ENCODE data around the gene SRRM2.
"Not testable (repeated sequence)": the region's sequence is repeated elsewhere in the genome, so short reads cannot be mapped to it uniquely, and the experiment has no call there.

SRRM2 gene

DNA sequence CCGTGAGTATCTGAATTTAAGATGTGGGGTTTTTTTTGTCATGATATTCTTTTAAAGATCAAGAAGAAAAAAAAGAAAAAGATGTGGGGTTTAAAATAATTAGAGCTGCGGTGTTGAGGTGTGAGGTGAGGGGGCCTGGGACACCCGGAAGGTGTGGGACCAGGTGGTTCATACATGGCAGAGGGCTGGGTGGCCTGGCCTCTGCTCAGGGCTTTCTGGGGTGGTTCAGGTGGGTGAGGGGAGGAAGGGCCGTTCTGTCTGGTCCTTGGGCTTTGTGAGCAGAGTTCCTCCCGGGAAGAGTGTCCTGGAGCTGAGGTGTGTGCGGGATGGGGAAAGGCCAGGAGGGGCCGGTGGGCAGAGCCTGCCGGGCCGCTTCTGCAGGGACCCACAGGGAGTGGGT, 37.4 kb upstream of the SRRM2 start:
- no peak for DNase-seq (ENCODE audit: low spot score)

- DNase-seq (ENCODE audit: low spot score): peak; percentile 86
These were observed 36.9 kb upstream of the SRRM2 start for GRCh38 chr16:2715519-2715918.

DNA sequence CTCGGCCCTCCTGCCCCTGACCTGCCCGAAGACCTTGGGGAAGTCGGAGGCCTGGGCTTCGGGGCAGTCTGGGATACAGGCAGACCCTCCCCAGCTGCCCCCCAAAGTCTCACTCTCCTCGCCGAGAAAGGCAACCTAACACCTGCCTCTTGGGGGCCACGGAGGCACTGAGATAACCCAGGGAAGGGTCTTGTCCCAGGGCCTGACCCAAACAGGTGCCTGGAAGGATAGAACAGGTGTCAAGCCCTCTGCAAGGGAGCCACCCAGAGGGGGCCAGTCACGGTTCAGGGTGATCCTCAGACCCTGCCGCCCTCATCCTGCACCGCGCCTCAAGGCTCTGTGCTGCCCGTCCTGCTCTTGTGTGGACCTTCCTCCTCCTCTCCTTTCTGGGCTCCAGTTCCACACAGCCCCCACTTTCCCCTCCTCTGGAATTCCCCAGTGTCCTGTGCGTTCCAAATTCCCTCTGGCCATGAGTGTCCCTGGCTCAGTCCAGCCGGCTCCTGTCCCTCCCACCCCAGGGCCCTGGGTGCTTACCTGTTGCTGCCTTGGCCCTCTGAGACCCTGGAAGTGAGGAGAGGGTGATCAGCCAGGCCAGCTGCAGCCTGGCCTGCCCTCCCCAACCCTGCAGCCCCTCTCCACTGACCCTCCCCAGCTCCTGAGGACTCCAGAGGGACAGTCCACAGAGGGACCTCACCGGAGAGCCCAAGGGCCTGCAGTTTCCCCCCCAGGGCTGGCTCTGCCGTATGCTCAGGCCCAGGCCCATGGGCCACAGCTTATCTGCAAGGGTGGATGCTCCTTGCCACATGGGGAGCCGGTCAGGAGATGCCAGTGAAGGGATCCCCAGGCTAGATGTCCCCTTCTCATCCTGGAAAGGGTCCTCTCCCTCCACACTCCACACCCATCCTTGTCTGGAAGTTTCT, 36.2 kb upstream of the SRRM2 start:
- no peak for DNase-seq (ENCODE audit: low spot score)

DNA sequence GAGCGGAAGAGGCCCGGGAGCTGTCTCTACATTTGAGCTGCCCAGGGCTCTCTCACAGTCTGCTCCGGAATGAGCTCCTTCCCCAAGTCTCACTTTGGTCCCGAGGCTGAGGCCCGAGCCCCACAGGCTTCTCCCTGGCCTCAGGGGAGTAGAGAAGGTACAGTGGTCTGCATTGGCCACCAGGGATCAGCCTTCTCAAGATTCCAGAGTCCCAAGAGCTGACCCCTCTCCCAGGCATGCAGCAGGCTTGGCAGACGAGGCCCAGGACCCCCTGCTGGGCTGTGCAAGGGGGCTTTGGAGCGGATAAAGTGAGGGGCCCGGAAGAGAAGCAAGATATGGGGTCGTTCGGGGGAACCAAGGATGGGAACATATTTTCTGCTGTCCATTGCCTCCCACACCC, 35.5 kb upstream of the SRRM2 start:
- no peak for DNase-seq (ENCODE audit: low spot score)

- DNase-seq (ENCODE audit: low spot score): no peak
These were observed 34.8 kb upstream of the SRRM2 start for GRCh38 chr16:2717383-2718263.

- no peak for DNase-seq (ENCODE audit: low spot score)
These were observed 32.9 kb upstream of the SRRM2 start for GRCh38 chr16:2719328-2720063.

GRCh38 chr16:2720064-2720457, 32.4 kb upstream of the SRRM2 start, which contains the start of gene PRSS27:
PRSS27 (minus strand) TSS chr16:2720224; CDS start chr16:2720160, 64 bp downstream.
- no peak for DNase-seq (ENCODE audit: low spot score)

DNA sequence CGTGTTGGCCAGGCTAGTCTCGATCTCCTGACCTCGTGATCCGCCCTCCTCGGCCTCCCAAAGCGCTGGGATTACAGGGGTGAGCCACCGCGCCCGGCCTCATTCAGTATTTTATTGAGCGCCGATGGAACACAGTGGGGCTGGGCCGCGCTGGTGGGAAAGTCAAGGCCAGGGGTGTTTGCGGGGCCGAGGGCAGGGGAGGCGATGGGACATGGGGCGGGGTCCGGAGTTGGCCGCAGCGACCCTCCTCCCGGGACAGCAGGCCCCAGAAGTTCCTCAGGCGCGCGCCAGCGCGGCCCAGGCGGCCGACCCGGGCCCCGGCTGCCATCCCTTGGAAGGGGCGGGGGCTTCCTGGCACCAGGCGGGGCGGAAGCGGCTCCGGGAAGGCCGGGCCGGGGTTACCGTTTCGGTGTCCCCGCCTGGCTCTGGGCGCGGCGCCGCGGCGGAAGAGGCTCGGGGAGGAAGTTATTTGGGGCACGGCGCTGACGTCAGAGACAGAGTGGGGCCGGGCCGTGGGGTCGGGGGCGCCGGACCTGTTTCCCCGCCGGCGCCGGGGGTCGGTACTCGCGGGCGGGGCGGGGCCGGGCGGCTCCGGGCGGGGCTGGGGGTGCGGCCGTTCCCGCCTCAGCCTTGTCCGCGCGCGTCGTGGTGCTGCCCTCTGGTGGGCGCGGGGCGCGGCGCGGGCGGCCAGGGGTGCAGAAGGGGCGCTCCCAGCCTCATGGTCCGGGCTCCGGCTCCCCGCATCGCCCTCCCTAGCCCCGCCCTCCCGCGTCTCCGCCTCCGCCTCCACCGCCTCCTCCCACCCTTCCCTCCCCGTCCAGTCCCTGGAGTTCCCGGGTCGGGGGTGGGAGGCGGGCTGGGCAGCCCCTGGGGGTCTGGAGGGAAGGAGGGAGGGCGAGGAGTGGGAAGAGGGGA, 31.5 kb upstream of the SRRM2 start:
- DNase-seq (ENCODE audit: low spot score): peak; percentile 91

DNA sequence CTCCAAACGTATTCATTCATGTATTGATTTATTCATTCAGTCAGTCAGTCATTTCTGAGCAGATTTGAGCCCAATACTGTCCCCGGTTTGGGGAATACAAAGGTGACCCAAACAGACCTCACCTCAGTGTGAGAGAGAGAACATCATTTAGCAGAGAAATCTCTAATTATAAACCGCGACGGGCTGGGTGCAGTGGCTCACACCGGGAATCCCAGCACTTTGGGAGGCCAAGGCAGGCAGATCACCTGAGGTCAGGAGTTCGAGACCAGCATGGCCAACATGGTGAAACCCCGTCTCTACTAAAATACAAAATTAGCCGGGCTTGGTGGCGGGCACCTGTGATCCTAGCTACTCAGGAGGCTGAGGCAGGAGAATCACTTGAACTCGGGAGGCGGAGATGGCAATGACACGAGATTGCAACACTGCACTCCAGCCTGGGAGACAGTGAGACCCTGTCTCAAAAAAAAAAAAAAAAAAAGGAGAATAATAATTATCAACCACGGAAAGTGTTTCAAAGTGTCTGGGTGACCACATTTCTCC, 30.7 kb upstream of the SRRM2 start:
- DNase-seq (ENCODE audit: low spot score): not testable (repeated sequence)

- no peak for DNase-seq (ENCODE audit: low spot score)
These were observed 28.3 kb upstream of the SRRM2 start for GRCh38 chr16:2724088-2724676.

DNA sequence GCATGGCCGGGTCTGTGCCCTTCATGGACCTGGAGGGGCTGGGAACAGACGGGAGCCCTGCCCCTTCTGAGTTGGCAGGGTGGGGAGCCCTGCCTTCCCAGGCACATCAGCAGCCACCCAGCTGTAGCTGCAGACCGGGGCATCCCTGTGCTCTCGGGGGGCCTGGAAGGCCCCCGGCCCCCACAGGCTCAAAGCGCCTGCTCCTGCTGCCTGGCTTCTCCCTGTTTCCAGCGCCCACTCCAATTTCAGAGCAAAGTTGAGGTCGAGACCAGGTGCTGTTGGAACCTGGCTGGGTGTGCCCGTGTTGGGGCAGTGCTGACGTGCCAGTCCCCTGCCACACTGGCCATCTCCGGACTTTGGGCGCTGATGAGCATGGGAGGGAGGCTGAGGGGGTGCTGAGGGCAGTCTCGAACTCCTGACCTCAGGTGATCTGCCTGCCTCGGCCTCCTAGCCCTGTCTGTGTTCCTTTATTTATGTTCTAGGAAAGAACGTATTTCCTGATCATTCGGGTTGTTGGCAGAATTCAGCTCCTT, 27.6 kb upstream of the SRRM2 start:
- DNase-seq (ENCODE audit: low spot score): no peak

- DNase-seq (ENCODE audit: low spot score): no peak
These were observed 25.5 kb upstream of the SRRM2 start for GRCh38 chr16:2726923-2727322.

GRCh38 chr16:2728034-2728433, 24.4 kb upstream of the SRRM2 start:
- DNase-seq (ENCODE audit: low spot score): no peak

DNA sequence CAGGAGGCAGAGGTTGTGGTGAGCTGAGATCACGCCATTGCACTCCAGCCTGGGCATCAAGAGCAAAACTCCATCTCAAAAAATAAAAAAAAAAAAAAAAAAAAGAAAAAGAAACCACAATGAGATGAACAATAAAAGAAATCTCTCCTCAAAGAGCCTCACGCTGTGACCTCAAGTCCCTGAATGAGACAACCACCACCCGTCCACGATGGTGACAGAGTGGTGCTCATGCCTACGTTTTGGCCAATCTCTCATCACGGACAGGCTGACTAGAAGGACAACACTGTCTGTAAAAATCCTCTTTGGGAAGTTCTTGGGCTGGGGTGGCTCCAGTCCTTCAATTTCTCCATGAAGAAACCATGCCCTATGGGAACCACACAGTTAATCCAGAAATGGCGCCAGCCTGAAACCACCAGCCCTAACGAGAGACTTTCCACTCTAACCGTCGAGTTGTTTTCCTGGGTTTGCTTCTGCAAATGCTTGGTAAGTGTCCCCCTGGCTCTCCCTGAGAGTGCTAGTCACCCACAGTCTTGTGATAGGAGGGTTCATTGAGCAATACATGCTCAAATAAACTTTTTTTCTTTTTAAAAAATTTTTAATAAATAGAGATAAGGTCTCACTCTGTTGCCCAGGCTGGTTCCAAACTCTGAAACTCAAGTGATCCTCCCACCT, 17.5 kb upstream of the SRRM2 start:
- no peak for DNase-seq (ENCODE audit: low spot score)

DNA sequence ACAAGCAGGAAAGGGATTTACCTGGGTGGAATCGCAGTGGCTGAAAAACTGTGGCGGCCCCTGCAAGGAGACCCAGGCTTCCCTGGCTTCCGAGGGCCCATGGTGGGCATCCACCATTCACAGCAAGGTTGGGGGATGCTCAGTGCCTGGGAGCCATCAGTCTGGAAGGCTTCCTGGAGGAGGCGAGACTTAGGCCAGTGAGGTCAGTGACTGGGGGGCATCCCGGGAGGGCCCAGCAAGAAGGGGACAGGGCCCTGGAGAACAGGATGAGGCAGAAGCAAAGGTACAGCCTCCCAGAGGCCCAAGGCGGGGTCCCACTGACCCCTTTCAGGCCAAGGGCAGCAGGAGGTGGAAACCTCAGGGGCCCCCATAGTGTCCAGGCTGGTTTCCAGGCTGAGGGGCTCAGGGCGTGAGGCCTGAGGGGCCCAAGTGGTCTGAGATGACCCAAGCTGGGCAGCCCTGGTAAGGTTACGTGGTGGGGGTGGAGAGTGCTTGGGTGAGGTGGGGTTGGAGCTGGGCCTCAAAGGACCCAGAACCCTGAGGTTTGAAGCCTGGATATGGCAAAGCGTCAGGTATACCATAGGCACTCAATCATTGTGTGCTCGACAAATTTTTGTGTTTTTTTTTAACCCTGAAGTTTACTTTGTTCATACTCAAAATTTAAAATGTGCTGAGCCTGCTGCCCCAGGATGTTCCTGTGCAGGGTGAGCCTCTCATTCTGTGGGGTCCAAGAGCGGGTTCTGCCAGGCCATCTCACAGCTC, 15.8 kb upstream of the SRRM2 start:
- DNase-seq (ENCODE audit: low spot score): no peak

DNA sequence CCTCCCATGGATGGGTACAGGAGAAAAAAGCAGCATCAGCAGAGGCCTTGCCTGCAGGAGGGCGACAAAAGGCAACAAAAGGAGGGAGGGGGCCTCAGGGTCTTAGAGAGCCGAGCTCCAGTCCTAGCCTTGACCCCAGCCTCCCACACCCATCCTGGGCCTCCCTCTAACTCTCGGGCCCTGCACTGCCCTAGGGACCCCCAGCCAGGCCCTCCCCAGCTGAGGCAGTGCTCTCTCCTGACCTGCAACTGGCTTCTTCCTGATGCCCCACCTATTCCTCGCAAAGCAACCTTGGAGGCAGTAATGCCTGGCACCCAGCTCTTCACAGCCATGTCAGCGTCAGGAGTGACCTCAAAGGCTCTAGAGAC, 15.2 kb upstream of the SRRM2 start:
- DNase-seq (ENCODE audit: low spot score): no peak

- no peak for DNase-seq (ENCODE audit: low spot score)
These were observed 14.5 kb upstream of the SRRM2 start for GRCh38 chr16:2737895-2738418.

DNA sequence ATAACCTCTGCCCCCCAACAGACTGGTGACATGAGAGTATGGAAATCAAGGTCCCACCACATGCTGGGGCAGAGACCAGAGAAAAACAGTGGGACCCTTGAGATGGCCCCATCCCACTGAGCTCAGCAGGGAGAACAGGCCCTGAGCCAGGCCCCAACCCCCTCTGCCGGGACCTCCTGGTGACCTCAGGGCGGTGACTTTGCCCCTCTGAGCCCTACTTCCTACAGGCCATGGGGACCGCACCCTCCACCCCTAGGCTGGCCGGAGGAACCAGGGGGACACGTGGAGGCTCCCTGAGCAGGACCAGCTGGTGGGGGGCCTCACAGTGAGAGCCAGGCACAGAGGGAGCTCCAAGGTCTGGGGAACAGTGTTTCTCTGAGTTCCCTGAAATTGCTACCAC, 13.8 kb upstream of the SRRM2 start:
- DNase-seq (ENCODE audit: low spot score): no peak

Measured in germinal center (tissue), 1 donor.